MM.1S (cell line): ENCODE data around the gene ACER1.

Experiments used
- CTCF ChIP-seq: fragments of 300-600 bp; sonication (generic); IDR thresholded peaks from 2 replicates; pipeline ENCODE4 v1.5.1; 2016; ENCODE audit warnings: antibody characterized with exemption, low read length, mixed read lengths
- EZH2 ChIP-seq: fragments of 300-600 bp; sonication (generic); optimal IDR thresholded peaks from 2 replicates; pipeline ENCODE3; 2017; ENCODE audit warnings: low read depth, mild to moderate bottlenecking, antibody characterized with exemption, low read length, mixed read lengths
- EZH2phosphoT487 ChIP-seq: fragments of 300-600 bp; sonication (generic); IDR thresholded peaks from 2 replicates; pipeline ENCODE4 v1.6.1; 2018; ENCODE audit warnings: antibody characterized with exemption, low read length

GRCh38 chr19:6372594-6373095 lies 39.2 kb upstream of the ACER1 start, which contains the start of gene ALKBH7:
- TF ChIP-seq CTCF (no peak), EZH2 (no peak), EZH2phosphoT487 (no peak)
